Loucy (cell line): Measurements from ENCODE around the gene C1QTNF12.

Source experiments
- EZH2phosphoT487 ChIP-seq: fragments of 200-600 bp; IDR thresholded peaks from 2 replicates; pipeline ENCODE4 v1.6.1; 2018; ENCODE audit warnings: antibody characterized with exemption, mild to moderate bottlenecking, moderate library complexity, borderline replicate concordance
- TF ChIP-seq, protein P1 (sequence below): fragments of 200-600 bp; sonication (generic); conservative IDR thresholded peaks from 2 replicates; pipeline ENCODE4 v1.5.1; 2014; ENCODE audit warnings: mild to moderate bottlenecking, antibody characterized with exemption, low read length

DNA sequence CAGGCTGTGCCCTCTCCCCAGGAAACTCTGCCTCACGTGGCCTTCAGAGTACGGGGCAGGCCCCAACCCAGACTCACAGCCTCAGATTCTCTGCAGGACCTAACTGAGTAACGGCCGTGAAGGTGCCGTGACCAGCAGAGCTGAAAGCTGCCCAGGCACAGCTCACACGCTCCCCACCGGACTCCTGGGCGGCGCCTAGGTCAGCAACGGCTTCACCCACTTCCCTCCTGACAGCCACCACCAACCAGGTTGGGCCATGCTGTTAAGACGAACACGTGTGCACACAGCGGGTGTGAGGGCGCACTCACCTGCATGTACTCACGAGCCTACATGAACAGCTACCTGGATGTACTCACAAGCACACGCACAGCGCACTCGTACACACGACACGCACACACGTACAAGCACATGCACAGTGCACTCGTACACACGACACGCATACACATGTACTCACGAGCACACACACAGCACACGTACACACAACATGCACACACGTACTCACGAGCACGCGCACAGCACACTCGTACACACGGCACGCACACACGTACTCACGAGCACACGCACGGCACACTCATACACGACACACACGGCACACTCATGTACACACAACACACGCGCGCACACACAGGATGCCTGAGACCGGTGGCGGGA lies 23.8 kb downstream of the C1QTNF12 start:
- TF ChIP-seq, protein P1, sequence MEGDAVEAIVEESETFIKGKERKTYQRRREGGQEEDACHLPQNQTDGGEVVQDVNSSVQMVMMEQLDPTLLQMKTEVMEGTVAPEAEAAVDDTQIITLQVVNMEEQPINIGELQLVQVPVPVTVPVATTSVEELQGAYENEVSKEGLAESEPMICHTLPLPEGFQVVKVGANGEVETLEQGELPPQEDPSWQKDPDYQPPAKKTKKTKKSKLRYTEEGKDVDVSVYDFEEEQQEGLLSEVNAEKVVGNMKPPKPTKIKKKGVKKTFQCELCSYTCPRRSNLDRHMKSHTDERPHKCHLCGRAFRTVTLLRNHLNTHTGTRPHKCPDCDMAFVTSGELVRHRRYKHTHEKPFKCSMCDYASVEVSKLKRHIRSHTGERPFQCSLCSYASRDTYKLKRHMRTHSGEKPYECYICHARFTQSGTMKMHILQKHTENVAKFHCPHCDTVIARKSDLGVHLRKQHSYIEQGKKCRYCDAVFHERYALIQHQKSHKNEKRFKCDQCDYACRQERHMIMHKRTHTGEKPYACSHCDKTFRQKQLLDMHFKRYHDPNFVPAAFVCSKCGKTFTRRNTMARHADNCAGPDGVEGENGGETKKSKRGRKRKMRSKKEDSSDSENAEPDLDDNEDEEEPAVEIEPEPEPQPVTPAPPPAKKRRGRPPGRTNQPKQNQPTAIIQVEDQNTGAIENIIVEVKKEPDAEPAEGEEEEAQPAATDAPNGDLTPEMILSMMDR, result no peak
- TF ChIP-seq EZH2phosphoT487, result no peak
